HL-60/S4 treated with phorbol 12-myristate 13-acetate at 8.2 ng/mL for 4 days and 3 days (cell line): ENCODE data around the gene AGAP3.

ENCODE experiments used
- in situ Hi-C: fragments of 300-500 bp; cut with MboI; formaldehyde crosslinking; loops from 2 replicates; pipeline ENCODE4 v1.15.0; 2022; ENCODE audit warnings: low sequenced_read_pairs

AGAP3 gene

DNA sequence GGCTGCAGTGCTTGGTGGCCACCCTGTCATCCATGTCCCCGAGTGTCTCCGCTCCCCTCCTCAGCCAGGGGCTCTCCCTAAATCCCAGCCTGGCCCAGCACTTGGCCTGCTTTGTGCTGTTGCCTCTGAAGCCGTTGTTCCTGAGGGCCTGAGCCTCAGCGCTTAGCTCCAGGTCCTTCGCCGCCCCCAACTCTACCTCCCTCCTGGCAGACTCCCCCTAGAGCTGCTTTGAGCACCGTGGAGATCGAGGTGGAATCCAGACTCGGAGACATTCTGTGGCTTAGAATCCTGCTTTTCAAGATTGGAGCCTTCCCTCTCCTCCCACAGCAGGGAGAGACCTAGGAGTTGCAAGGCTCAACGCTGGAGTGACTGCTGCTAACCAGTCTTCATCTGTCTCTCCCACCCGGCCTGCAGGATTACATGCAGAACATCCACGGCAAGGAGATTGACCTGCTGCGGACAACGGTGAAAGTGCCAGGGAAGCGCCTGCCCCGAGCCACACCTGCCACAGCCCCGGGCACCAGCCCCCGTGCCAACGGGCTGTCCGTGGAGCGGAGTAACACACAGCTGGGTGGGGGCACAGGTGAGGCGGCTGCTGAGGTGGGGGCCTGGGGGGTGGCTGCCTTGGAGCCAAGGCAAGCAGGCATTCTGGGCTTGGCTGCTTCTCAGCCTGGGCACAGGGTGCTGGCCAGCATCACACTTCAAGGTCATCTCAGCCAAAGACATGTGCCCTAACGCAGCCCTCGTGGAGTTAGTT is 47.9 kb downstream of the AGAP3 start:
- in situ Hi-C loops: no loop called here

DNA sequence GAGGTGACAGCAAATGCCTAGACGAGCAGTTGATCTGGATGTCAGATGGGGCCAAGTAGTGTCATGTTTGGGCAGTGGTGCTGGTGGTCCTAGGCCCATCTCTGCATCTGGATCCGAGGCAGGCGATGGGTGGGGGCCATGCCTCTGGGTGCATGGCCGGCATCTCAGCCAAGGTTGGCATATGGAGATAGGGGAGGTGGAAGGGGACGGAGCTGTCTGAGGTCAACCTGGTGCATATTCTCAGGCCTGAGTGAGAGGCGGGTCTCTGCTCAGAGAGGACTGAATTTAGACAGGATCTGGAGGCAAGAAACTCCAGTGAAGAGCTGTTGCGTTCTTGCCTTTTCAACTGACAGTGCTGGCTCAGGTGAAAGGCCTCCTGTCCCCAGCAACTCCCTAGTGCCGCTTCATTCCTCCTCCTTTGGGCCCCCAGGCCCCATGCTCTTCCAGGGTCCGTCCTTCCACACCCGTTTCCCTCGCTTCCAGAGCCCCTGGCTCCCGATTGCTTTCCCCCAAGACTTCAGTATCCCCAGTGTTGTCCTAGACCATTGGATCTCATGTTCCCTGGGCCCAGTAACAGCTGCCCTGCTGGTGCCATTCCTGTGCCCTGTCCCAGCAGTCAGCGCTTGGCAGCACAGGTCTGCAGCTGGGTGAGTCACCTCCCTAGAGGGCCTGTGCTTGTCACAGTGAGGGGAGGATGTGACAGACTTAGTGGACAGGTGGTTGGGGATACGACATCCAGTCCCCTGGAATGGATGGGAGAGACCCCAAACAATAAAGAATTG is 48.7 kb downstream of the AGAP3 start:
- in situ Hi-C loops: no loop called here

GRCh38 chr7:151135525-151135845 is 49.2 kb downstream of the AGAP3 start:
- in situ Hi-C loops: no loop called here

GRCh38 chr7:151135866-151136843 is 49.9 kb downstream of the AGAP3 start:
- in situ Hi-C loops: no loop called here

- in situ Hi-C loops: no loop called here
These were observed 50.9 kb downstream of the AGAP3 start for GRCh38 chr7:151137076-151137675.

GRCh38 chr7:151137791-151138152 is 51.5 kb downstream of the AGAP3 start:
- in situ Hi-C loops: no loop called here

DNA sequence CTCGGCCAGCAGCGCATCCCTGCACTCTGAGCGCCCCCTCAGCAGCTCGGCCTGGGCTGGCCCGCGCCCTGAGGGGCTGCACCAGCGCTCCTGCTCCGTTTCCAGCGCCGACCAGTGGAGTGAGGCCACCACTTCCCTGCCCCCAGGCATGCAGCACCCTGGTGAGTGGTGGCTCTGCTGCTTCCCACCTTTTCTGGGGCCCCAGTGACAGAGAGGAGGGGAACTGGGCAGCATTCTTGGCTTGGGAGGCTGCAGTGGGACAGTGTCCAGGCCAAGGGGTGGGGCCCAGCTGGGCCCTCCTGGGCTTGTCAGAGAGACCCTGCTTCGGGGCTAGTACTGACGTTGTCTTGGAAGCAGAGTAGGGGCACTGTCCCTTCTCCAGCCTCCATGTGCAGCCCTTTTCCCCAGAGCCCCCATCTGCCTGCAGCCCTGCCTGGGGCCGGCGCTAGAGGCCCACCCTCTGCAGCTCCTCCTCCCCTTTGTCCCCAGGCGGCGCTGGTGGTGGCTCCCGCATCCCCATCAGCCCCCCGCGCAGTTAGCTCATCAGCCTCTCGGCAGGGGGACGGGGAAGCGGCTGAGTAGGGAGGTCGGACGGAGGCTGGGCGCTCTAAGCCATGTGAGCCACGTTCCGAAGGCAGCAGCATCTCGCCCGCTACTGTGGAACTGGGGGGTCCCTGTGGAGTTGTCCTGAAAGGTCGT is 52.0 kb downstream of the AGAP3 start:
- in situ Hi-C loops: no loop called here

GRCh38 chr7:151139071-151139790 is 53.0 kb downstream of the AGAP3 start:
- in situ Hi-C loops: no loop called here

GRCh38 chr7:151139791-151140190 is 53.5 kb downstream of the AGAP3 start:
- in situ Hi-C loops: no loop called here

DNA sequence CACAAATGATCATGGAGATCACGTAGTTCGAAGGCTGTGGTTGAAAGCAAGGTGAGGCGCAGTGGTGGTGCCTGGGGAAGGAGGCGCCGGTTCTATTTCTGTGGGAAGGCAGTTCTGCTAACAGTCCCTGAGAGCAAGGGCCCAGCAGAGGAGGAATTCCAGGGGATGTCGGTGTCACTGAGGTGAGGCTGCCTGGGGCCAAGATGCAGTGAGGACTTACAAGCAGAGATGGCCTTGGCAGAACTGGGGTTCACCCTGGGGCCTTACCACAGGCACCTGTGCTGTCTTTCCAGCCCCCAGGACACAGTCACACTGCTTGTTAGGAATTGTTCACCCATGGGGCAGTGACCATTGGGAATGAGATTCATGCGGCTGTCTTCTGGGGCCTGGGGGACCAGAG is 54.6 kb downstream of the AGAP3 start:
- in situ Hi-C loops: no loop called here

- in situ Hi-C loops: no loop called here
These were observed 55.1 kb downstream of the AGAP3 start for GRCh38 chr7:151141311-151141854.

DNA sequence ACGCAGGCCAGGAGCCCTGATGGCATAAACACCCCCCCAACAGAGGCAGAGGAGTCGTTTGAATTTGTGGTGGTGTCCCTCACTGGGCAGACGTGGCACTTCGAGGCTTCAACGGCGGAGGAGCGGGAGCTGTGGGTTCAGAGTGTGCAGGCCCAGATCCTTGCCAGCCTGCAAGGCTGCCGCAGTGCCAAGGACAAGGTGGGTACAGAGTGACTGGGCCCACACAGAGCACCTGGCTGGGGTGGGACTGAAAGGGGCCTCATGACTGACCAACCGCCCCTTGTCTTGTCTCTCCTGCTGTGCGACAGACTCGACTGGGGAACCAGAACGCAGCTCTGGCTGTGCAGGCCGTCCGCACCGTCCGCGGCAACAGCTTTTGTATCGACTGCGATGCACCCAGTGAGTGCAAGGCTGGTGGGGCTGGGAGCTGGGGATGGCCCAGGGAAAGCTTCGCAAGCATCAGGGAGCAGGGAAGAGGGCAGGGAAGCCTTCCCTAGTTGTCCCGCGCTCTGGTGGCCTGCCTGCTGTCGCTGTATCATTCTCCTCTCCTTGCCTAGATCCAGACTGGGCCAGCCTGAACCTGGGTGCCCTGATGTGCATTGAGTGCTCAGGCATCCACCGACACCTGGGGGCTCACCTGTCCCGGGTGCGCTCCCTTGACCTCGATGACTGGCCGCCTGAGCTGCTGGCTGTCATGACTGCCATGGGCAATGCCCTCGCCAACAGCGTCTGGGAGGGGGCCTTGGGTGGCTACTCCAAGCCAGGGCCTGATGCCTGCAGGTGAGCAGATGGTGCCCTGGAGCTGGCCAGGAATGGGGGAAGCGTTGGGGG is 55.8 kb downstream of the AGAP3 start:
- in situ Hi-C loops: no loop called here

DNA sequence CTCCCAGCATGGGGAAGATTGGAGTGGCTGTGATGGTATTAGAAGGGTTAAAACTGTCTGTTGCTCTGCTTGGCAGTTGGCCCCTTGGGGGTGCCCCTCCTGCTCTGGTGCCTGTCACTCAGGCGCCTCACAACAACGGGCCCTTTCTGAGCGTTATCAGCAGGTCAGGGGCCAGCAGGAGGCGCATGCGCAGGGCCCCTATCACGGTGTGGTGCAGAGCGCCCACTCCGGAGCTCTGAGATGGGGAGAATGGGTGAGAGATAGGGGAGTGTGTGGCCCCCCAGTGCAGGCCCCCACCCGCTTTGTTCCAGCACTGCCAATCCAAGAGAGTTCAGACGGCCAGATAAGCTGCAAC is 56.4 kb downstream of the AGAP3 start:
- in situ Hi-C loops: no loop called here

DNA sequence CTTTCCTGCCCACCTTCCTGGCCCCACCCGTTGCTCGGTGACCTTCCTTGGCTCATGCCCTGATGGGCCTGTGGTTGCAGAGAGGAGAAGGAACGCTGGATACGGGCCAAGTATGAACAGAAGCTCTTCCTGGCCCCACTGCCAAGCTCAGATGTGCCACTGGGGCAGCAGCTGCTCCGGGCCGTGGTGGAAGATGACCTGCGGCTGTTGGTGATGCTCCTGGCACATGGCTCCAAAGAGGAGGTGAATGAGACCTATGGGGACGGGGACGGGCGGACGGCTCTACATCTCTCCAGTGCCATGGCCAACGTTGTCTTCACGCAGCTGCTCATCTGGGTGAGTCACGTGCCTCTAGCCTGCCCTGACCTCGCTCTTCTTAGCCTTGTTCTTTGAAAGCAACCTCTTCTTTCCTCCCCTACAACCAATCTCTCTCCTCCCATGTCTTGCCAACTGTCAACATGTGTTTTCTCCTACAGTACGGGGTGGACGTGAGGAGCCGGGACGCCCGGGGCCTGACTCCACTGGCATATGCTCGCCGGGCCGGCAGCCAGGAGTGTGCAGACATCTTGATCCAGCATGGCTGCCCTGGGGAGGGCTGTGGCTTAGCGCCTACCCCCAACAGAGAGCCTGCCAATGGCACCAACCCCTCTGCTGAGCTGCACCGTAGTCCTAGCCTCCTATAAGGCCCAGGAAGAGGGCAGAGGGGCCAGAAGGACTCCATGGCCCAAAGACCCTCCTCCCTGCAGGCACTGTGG is 57.2 kb downstream of the AGAP3 start:
- in situ Hi-C loops: no loop called here

DNA sequence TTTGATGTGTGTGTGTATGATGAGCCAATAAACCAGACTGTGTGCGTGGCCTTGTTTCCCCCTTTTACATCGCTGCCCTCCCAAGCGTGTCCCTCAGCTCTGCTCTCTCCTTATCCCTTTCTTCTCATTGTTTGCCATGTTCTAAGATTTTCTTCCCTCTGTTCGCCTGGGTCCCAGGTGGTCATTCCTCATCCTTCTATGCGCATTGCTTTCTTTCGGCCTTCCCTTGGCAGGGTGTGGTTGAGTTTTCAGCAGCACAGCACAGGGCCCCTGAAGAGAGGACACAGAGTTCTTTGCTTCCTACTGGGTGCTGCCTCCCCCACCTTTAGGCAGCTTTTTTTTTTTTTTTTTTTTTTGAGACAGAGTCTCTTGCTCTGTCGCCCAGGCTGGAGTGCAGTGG is 58.1 kb downstream of the AGAP3 start:
- in situ Hi-C loops: no loop called here

GRCh38 chr7:151146761-151147160 is 60.5 kb downstream of the AGAP3 start:
- in situ Hi-C loops: no loop called here

- in situ Hi-C loops: no loop called here
These were observed 62.3 kb downstream of the AGAP3 start for GRCh38 chr7:151148319-151149259.
